Central memory CD8-positive, alpha-beta T cell (primary cell): Measurements from ENCODE around the gene MOBP.
"Not testable (repeated sequence)": the region's sequence is repeated elsewhere in the genome, so short reads cannot be mapped to it uniquely, and the experiment has no call there.

ENCODE experiments used
- ATAC-seq: fragments of 150-1000 bp; cut with Tn5 transposase; replicated peaks from 2 replicates; pipeline ENCODE4 v1.10.0; 2022; ENCODE audit warnings: mild to moderate bottlenecking, moderate FRiP score, moderate number of reproducible peaks; ENCODE audit not compliant: poor library complexity, severe bottlenecking; ENCODE audit errors: extremely low read depth
- DNase-seq, 2 donors: peaks; one replicate each; pipeline ENCODE4 v3.0.0; 2021; ENCODE audit warnings: low spot score in 2 of 2
- H3K27ac Mint-ChIP-seq: one replicate; pipeline ENCODE4 v1.8.0; 2022; ENCODE audit warnings: low read depth, mild to moderate bottlenecking, moderate library complexity, mixed read lengths
- H3K27me3 Mint-ChIP-seq: one replicate; pipeline ENCODE4 v1.8.0; 2022; ENCODE audit warnings: mixed read lengths
- H3K36me3 Mint-ChIP-seq: one replicate; pipeline ENCODE4 v1.8.0; 2022; ENCODE audit warnings: mild to moderate bottlenecking, moderate library complexity, mixed read lengths; ENCODE audit not compliant: insufficient read depth
- H3K4me1 Mint-ChIP-seq: one replicate; pipeline ENCODE4 v1.8.0; 2022; ENCODE audit warnings: mixed read lengths
- H3K4me3 Mint-ChIP-seq: one replicate; pipeline ENCODE4 v1.8.0; 2022; ENCODE audit warnings: mild to moderate bottlenecking, moderate library complexity, mixed read lengths
- H3K9me3 Mint-ChIP-seq: one replicate; pipeline ENCODE4 v1.8.0; 2022; ENCODE audit warnings: mixed read lengths

The MOBP gene, protein sequence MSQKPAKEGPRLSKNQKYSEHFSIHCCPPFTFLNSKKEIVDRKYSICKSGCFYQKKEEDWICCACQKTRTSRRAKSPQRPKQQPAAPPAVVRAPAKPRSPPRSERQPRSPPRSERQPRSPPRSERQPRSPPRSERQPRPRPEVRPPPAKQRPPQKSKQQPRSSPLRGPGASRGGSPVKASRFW

DNA sequence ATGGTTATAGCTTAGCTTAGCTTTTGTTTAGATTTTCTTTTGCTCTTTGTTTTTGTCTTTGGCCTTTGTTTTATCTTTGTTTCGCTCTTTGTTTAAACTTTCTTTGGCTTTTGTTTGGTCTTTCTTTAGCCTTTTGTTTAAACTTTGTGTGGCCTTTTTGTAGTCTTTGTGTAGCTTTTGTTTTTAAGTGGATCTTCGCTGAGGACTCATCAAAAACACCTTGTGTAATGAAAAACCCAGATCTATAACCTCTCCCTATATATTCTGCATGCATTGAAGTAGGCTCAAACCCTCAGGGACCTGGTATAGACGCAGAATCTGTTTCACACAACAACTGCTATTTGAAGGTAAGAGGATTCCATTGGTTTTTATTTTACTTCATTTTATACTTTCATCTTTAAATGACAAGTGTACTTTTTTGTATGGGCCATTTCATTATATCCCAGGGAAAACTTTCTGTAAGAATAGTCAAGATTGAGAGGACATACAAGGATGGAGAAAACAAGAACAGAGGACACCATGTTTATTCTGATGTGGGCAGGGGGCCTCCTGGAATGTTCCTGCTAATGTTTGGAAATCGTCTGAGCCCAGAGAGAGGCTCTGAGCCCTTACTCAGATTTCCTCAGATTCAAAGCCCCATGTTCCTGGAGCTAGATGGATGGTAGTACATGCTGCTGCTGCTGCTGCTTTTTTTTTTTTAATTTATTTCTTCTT is at the start of gene MOBP:
Gene MOBP, plus strand, starts transcription at position 287 of the 714 bp plus-strand sequence. CDS start 34,390 bp downstream, outside the sequence.
- H3K9me3 Mint-ChIP-seq: no peaks in the 10 kb centered on the region
- no peak for ATAC-seq
- no peak within 1 kb of the TSS for H3K4me3 Mint-ChIP-seq
- no peak within 1 kb of the TSS for H3K27ac Mint-ChIP-seq
- H3K36me3 Mint-ChIP-seq: no peaks in the 10 kb centered on the region
- no peak for DNase-seq
- H3K4me1 Mint-ChIP-seq: no peaks in the 10 kb centered on the region
- peaks cover 39% of the 10 kb centered on the region for H3K27me3 Mint-ChIP-seq

DNA sequence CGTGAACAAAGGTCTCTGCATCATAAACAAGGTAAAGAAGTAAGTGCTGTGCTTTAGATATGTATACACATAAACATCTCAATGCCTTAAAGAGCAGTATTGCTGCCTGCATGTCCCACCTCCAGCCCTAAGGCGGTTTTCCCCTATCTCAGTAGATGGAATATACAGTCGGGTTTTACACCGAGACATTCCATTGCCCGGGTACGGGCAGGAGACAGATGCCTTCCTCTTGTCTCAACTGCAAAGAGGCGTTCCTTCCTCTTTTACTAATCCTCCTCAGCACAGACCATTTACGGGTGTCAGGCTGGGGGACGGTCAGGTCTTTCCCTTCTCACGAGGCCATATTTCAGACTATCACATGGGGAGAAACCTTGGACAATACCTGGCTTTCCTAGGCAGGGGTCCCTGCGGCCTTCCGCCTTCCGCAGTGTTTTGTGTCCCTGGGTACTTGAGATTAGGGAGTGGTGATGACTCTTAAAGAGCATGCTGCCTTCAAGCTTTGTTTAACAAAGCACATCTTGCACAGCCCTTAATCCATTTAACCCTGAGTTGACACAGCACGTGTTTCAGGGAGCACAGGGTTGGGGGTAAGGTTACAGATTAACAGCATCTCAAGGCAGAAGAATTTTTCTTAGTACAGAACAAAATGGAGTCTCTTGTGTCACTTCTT is 48.8 kb upstream of the MOBP start:
- Mint-ChIP-seq H3K27ac (peak overlapping the region; percentile 44), H3K36me3 (peaks cover 15% of the 10 kb centered on the region), H3K4me1 (peaks cover 16% of the 10 kb centered on the region)
- not testable (repeated sequence) for H3K9me3 Mint-ChIP-seq, H3K27me3 Mint-ChIP-seq, H3K4me3 Mint-ChIP-seq, ATAC-seq, DNase-seq

GRCh38 chr3:39419742-39420315 is 47.7 kb upstream of the MOBP start:
- ATAC-seq: no peak
- peaks cover 6% of the 10 kb centered on the region for H3K36me3 Mint-ChIP-seq
- H3K27me3 Mint-ChIP-seq: no peaks in the 10 kb centered on the region

GRCh38 chr3:39420543-39420942 is 46.9 kb upstream of the MOBP start:
- DNase-seq: no peak
- Mint-ChIP-seq H3K9me3 (no peaks in the 10 kb centered on the region), H3K4me1 (peaks cover 9% of the 10 kb centered on the region), H3K27ac (no peak overlapping the region), H3K36me3 (peaks cover 3% of the 10 kb centered on the region), H3K27me3 (no peaks in the 10 kb centered on the region), H3K4me3 (no peak overlapping the region)
- ATAC-seq: no peak

More at GRCh38 chr3:39419742-39420315, 47.7 kb upstream of the MOBP start:
- DNase-seq: no peak
- no peaks in the 10 kb centered on the region for H3K9me3 Mint-ChIP-seq
- no peak overlapping the region for H3K4me3 Mint-ChIP-seq
- no peak overlapping the region for H3K27ac Mint-ChIP-seq
- peaks cover 11% of the 10 kb centered on the region for H3K4me1 Mint-ChIP-seq

DNA sequence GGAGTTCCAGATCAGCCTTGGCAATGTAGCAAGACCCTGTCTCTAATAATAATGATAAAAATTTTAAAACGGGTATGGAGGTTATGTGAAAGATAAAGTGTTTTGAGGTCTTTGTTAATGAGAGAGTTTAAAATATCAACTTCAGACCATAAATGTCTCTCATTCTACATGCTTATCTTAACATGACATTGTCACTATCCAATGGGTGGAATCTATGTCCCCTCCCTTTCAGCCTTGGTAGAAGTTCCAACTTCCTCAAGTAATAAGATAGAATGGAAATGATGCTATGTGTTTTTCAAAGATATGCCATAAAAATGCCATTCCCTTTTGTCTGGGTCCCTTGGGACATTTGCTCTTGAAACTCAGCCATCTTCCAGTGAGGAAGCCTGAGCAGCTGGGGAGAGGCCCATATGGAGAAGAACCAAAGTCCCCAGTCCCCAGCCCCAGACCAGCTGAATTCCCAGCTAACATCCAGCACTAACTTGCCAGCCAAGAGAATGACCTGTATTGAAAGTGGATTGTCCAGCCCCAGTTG is 44.0 kb upstream of the MOBP start:
- H3K4me3 Mint-ChIP-seq: no peak overlapping the region
- H3K36me3 Mint-ChIP-seq: no peaks in the 10 kb centered on the region
- H3K9me3 Mint-ChIP-seq: no peaks in the 10 kb centered on the region
- no peaks in the 10 kb centered on the region for H3K4me1 Mint-ChIP-seq
- no peak for DNase-seq
- no peak overlapping the region for H3K27ac Mint-ChIP-seq
- no peaks in the 10 kb centered on the region for H3K27me3 Mint-ChIP-seq
- no peak for ATAC-seq

- no peaks in the 10 kb centered on the region for H3K4me1 Mint-ChIP-seq
- no peaks in the 10 kb centered on the region for H3K36me3 Mint-ChIP-seq
- DNase-seq (no peak), ATAC-seq (no peak)
- no peak overlapping the region for H3K27ac Mint-ChIP-seq
- H3K27me3 Mint-ChIP-seq: peaks cover 20% of the 10 kb centered on the region
- H3K9me3 Mint-ChIP-seq: no peaks in the 10 kb centered on the region
- no peak overlapping the region for H3K4me3 Mint-ChIP-seq
These were observed 41.2 kb upstream of the MOBP start for GRCh38 chr3:39426312-39426711.

- H3K4me1 Mint-ChIP-seq: no peaks in the 10 kb centered on the region
- no peak overlapping the region for H3K4me3 Mint-ChIP-seq
- H3K27me3 Mint-ChIP-seq: peaks cover 20% of the 10 kb centered on the region
- ATAC-seq (no peak), DNase-seq (no peak)
- H3K36me3 Mint-ChIP-seq: peaks cover 1% of the 10 kb centered on the region
- H3K9me3 Mint-ChIP-seq: no peaks in the 10 kb centered on the region
- H3K27ac Mint-ChIP-seq: no peak overlapping the region
These were observed 40.0 kb upstream of the MOBP start for GRCh38 chr3:39427506-39427905.

- Mint-ChIP-seq H3K27me3 (peaks cover 20% of the 10 kb centered on the region), H3K27ac (no peak overlapping the region), H3K36me3 (peaks cover 1% of the 10 kb centered on the region), H3K4me3 (no peak overlapping the region), H3K9me3 (no peaks in the 10 kb centered on the region), H3K4me1 (no peaks in the 10 kb centered on the region)
- DNase-seq: no peak
- no peak for ATAC-seq
These were observed 38.7 kb upstream of the MOBP start for GRCh38 chr3:39428745-39429201.

DNA sequence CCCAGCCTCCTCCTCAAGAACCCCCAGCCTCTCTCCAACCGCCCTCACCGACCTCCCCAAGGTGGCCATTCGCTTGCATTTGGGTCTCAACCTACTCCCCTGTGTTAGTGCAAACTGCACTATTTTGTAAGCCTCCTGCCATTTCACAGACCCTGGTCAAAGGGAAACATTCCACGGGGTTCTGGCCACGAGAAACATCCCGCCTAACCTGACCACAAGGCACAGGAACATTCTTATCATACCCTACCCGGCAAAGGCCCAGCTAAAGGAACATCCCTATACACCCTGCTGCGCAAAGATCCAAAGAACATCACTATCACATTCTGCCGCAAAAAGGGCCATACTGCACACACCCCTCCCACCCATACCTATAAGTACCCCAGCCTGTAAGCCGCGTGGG is 38.0 kb upstream of the MOBP start:
- H3K36me3 Mint-ChIP-seq: peaks cover 1% of the 10 kb centered on the region
- peaks cover 20% of the 10 kb centered on the region for H3K27me3 Mint-ChIP-seq
- H3K4me3 Mint-ChIP-seq: no peak overlapping the region
- DNase-seq (no peak), ATAC-seq (no peak)
- H3K4me1 Mint-ChIP-seq: no peaks in the 10 kb centered on the region
- no peak overlapping the region for H3K27ac Mint-ChIP-seq
- H3K9me3 Mint-ChIP-seq: no peaks in the 10 kb centered on the region

DNA sequence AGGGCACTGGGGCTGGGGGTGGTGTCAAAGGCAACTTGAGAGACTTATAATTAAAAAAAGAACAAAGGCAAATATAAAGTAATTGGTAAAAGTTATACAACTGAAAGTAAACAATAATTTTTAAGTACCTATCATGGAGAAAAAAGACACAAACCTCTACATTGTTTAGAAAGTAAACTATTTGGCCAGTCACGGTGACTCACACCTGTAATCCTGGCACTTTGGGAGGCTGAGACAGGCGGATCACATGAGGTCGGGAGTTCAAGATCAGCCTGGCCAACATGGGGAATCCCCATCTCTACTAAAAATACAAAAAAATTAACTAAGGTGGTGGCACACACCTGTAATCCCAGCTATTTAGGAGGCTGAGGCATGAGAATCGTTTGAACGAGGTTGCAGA is 35.1 kb upstream of the MOBP start:
- DNase-seq (no peak), ATAC-seq (no peak)
- no peaks in the 10 kb centered on the region for H3K9me3 Mint-ChIP-seq
- H3K36me3 Mint-ChIP-seq: peaks cover 1% of the 10 kb centered on the region
- no peaks in the 10 kb centered on the region for H3K4me1 Mint-ChIP-seq
- H3K27ac Mint-ChIP-seq: no peak overlapping the region
- peaks cover 20% of the 10 kb centered on the region for H3K27me3 Mint-ChIP-seq
- no peak overlapping the region for H3K4me3 Mint-ChIP-seq

DNA sequence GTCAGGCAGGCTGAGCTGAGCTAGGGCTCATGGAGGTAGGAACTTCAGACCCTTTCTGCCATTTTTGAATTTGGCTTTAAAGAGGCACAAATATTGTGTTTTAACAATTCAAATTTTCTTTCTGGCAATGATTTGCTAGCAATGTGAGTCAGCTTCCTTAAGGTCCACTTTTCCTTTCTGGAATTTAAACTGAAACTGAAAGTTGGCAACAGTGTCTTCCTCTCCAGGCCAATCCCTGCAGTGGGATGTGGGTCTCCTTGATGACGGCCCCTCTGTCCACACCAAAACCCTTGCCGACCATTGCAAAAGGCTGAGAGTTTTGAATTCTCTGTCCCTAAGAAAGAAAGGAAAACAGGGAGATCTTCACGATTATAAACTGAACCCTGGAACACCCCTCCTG is 33.8 kb upstream of the MOBP start:
- H3K27ac Mint-ChIP-seq: no peak overlapping the region
- H3K4me3 Mint-ChIP-seq: no peak overlapping the region
- H3K36me3 Mint-ChIP-seq: peaks cover 1% of the 10 kb centered on the region
- no peaks in the 10 kb centered on the region for H3K9me3 Mint-ChIP-seq
- H3K27me3 Mint-ChIP-seq: peaks cover 20% of the 10 kb centered on the region
- ATAC-seq: no peak
- no peaks in the 10 kb centered on the region for H3K4me1 Mint-ChIP-seq
- no peak for DNase-seq

DNA sequence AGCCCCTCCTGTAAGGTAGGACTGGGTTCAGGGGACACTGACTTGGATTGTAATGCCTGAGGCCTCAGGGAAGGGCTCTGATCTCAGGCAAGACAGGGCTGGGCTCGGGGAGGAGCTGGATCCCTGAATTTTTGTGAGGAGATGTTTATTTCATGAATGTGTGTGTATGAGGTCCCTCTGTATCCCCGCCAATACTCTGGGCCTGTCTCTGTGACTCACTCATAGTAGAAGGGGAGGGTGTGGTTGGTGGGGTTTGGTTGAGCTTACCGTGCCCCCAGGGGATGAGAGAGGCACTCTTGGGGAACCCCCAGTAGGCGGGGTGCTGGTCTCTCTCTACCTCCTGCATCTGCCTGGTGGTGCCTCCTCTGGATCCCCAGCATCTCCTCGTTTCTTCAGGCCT is 32.9 kb upstream of the MOBP start:
- H3K4me1 Mint-ChIP-seq: no peaks in the 10 kb centered on the region
- no peak for ATAC-seq
- H3K27ac Mint-ChIP-seq: no peak overlapping the region
- peaks cover 1% of the 10 kb centered on the region for H3K36me3 Mint-ChIP-seq
- peaks cover 18% of the 10 kb centered on the region for H3K27me3 Mint-ChIP-seq
- no peak overlapping the region for H3K4me3 Mint-ChIP-seq
- DNase-seq: no peak
- no peaks in the 10 kb centered on the region for H3K9me3 Mint-ChIP-seq
